NCI-H1417 treated with DMSO at 0.1 percent for 48 hours (cell line): Measurements from ENCODE around the gene TIMP2.
A peak's percentile ranks its signal among the peaks of the same experiment; 100 is the strongest.
"Not testable (repeated sequence)": the region's sequence is repeated elsewhere in the genome, so short reads cannot be mapped to it uniquely, and the experiment has no call there.

Source experiments
- DNase-seq: peaks from one replicate; lab custom pipeline; 2025; lab: John Stamatoyannopoulos, UW

Gene TIMP2

GRCh38 chr17:78890096-78890495, 35.1 kb downstream of the TIMP2 start:
- DNase-seq = not testable (repeated sequence)

GRCh38 chr17:78889531-78889930, 35.7 kb downstream of the TIMP2 start:
- no peak for DNase-seq

- DNase-seq = no peak
Measured at GRCh38 chr17:78888941-78889518, 36.2 kb downstream of the TIMP2 start.

GRCh38 chr17:78886954-78887353, 38.2 kb downstream of the TIMP2 start:
- DNase-seq = no peak

GRCh38 chr17:78885956-78886355, 39.2 kb downstream of the TIMP2 start:
- no peak for DNase-seq

- no peak for DNase-seq
Measured at GRCh38 chr17:78884876-78885667, 40.1 kb downstream of the TIMP2 start.

- no peak for DNase-seq
Measured at GRCh38 chr17:78884148-78884825, 40.9 kb downstream of the TIMP2 start.

- DNase-seq = peak; percentile 51
Measured at GRCh38 chr17:78883533-78884131, 41.6 kb downstream of the TIMP2 start.

GRCh38 chr17:78883089-78883532, 42.1 kb downstream of the TIMP2 start:
- no peak for DNase-seq

- DNase-seq = no peak
Measured at GRCh38 chr17:78882540-78883088, 42.6 kb downstream of the TIMP2 start.

GRCh38 chr17:78879635-78880186, 45.5 kb downstream of the TIMP2 start:
- DNase-seq = no peak

- DNase-seq = no peak
Measured at GRCh38 chr17:78878871-78879527, 46.2 kb downstream of the TIMP2 start.

- no peak for DNase-seq
Measured at GRCh38 chr17:78878261-78878660, 46.9 kb downstream of the TIMP2 start.

GRCh38 chr17:78876954-78877517, 48.2 kb downstream of the TIMP2 start:
- not testable (repeated sequence) for DNase-seq

- DNase-seq = no peak
Measured at GRCh38 chr17:78876094-78876597, 49.0 kb downstream of the TIMP2 start.

GRCh38 chr17:78875363-78876093, 49.7 kb downstream of the TIMP2 start:
- no peak for DNase-seq

GRCh38 chr17:78873519-78874340, 51.5 kb downstream of the TIMP2 start:
- no peak for DNase-seq

GRCh38 chr17:78872486-78872885, 52.7 kb downstream of the TIMP2 start:
- no peak for DNase-seq

- DNase-seq = no peak
Measured at GRCh38 chr17:78870621-78871020, 54.6 kb downstream of the TIMP2 start.
